DMS53 treated with DMSO at 0.1 percent for 48 hours (cell line): ENCODE measurements around the gene FSIP1.

Source experiments
- DNase-seq: peaks from one replicate; lab custom pipeline; 2025; ENCODE audit not compliant: unreplicated experiment; lab: John Stamatoyannopoulos, UW

The FSIP1 gene

GRCh38 chr15:39558421-39558820 lies 224.2 kb downstream of the FSIP1 start:
- DNase-seq: no peak

GRCh38 chr15:39556461-39556860 lies 226.2 kb downstream of the FSIP1 start:
- no peak for DNase-seq

- DNase-seq: no peak
These were observed 226.8 kb downstream of the FSIP1 start for GRCh38 chr15:39555885-39556284.

GRCh38 chr15:39554746-39555387 lies 227.8 kb downstream of the FSIP1 start:
- no peak for DNase-seq

GRCh38 chr15:39553947-39554693 lies 228.5 kb downstream of the FSIP1 start:
- no peak for DNase-seq

GRCh38 chr15:39552556-39552955 lies 230.1 kb downstream of the FSIP1 start:
- no peak for DNase-seq

GRCh38 chr15:39551476-39551875 lies 231.2 kb downstream of the FSIP1 start:
- DNase-seq: no peak
